Effector memory CD8-positive, alpha-beta T cell (primary cell): ENCODE results near the gene SMC3.

ENCODE experiments used
- ATAC-seq: fragments of 150-1000 bp; cut with Tn5 transposase; replicated peaks from 2 replicates; pipeline ENCODE4 v1.10.0; 2021; ENCODE audit warnings: mild to moderate bottlenecking, moderate library complexity
- DNase-seq, 3 experiments: peaks; one replicate each; pipeline ENCODE4 v3.0.0; 2021
- H3K27ac Mint-ChIP-seq, 2 donors: one replicate each; pipeline ENCODE4 v1.8.0; 2022; ENCODE audit warnings: mild to moderate bottlenecking in 2 of 2, mixed read lengths in 2 of 2, moderate library complexity in 2 of 2
- H3K27me3 Mint-ChIP-seq, 2 donors: one replicate each; pipeline ENCODE4 v1.8.0; 2022; ENCODE audit warnings: mixed read lengths in 2 of 2
- H3K36me3 Mint-ChIP-seq: one replicate; pipeline ENCODE4 v1.8.0; 2022; ENCODE audit warnings: mild to moderate bottlenecking, moderate library complexity, mixed read lengths; ENCODE audit not compliant: insufficient read depth
- H3K4me1 Mint-ChIP-seq, 2 donors: one replicate each; pipeline ENCODE4 v1.8.0; 2022; ENCODE audit warnings: low read depth in 2 of 2, mixed read lengths in 2 of 2
- H3K4me3 Mint-ChIP-seq, 2 donors: one replicate each; pipeline ENCODE4 v1.8.0; 2022; ENCODE audit warnings: mild to moderate bottlenecking in 2 of 2, mixed read lengths in 2 of 2, moderate library complexity in 2 of 2
- H3K9me3 Mint-ChIP-seq, 2 donors: one replicate each; pipeline ENCODE4 v1.8.0; 2022; ENCODE audit warnings: mixed read lengths in 2 of 2

The SMC3 gene

GRCh38 chr10:110643035-110643652, 75.6 kb downstream of the SMC3 start:
- no peaks in the 10 kb centered on the region for H3K36me3 Mint-ChIP-seq
- ATAC-seq (no peak), DNase-seq (no peak)
- peak overlapping the region; percentile 68 to 85 for H3K4me3 Mint-ChIP-seq
- peaks cover 34 to 53% of the 10 kb centered on the region in 2 donors for H3K27me3 Mint-ChIP-seq
- no peak overlapping the region for H3K27ac Mint-ChIP-seq
- H3K4me1 Mint-ChIP-seq: peaks cover 12 to 14% of the 10 kb centered on the region in 2 donors
- H3K9me3 Mint-ChIP-seq: no peaks in the 10 kb centered on the region

DNA sequence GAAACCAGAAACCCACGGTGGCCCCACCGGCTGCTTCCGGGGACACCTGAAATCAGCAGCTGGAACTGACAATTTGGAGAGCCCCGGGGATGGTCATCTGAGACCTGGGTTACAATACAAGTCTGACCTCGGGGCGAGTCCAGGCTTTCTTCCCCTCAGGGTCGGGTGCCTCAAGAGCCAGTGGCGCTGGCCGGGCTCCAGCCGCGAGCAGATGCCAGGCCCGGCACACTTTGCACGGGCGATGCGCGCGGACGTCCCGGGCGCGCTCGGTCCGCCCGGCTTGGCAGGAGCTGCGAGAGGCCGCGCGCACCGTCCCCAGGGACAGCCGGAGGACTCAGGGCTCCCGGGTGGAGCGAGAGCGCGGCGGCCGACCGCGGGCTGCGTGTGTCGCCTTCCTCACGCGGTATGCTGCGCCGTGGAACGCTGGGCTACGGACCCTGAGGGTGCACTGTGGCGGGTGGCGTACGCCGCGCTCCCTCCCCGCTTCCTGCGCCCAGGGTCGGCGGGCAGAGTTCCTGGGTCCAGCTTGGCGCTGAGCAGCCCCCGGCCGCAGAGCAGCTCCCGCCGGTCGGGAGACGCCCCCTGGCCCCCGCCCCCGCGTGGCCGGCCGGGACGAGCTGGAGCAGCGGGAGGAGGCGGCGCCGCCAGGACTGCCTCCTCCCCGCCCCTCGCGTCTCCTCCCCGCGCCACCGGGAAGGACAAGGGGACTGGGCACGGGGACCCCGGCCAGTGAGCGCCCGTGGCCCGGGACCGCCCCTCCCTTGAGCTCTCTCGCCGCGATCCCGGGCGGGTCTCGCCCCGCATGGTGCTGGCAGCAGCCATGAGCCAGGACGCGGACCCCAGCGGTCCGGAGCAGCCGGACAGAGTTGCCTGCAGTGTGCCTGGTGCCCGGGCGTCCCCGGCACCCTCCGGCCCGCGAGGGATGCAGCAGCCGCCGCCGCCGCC, 76.4 kb downstream of the SMC3 start, which contains the start of gene RBM20:
Gene RBM20 (plus strand): TSS at position 684 of the 945 bp plus-strand sequence. CDS start 119 bp downstream, at position 803.
- peak; percentile 54 for ATAC-seq
- peak within 1 kb of the TSS; percentile 68 to 85 for H3K4me3 Mint-ChIP-seq
- DNase-seq: peak in 1 of 3 experiments; percentile 4
- H3K27me3 Mint-ChIP-seq: peaks cover 40 to 58% of the 10 kb centered on the region in 2 donors
- H3K4me1 Mint-ChIP-seq: peaks cover 12 to 14% of the 10 kb centered on the region in 2 donors
- no peak within 1 kb of the TSS for H3K27ac Mint-ChIP-seq
- no peaks in the 10 kb centered on the region for H3K36me3 Mint-ChIP-seq
- no peaks in the 10 kb centered on the region for H3K9me3 Mint-ChIP-seq

- H3K27me3 Mint-ChIP-seq: peaks cover 49 to 67% of the 10 kb centered on the region in 2 donors
- DNase-seq: no peak
- H3K4me1 Mint-ChIP-seq: peaks cover 12 to 14% of the 10 kb centered on the region in 2 donors
- H3K4me3 Mint-ChIP-seq: peak overlapping the region; percentile 57 to 63
- no peaks in the 10 kb centered on the region for H3K36me3 Mint-ChIP-seq
- no peaks in the 10 kb centered on the region for H3K9me3 Mint-ChIP-seq
- no peak for ATAC-seq
- no peak overlapping the region for H3K27ac Mint-ChIP-seq
Measured at GRCh38 chr10:110644598-110645462, 77.3 kb downstream of the SMC3 start.

DNA sequence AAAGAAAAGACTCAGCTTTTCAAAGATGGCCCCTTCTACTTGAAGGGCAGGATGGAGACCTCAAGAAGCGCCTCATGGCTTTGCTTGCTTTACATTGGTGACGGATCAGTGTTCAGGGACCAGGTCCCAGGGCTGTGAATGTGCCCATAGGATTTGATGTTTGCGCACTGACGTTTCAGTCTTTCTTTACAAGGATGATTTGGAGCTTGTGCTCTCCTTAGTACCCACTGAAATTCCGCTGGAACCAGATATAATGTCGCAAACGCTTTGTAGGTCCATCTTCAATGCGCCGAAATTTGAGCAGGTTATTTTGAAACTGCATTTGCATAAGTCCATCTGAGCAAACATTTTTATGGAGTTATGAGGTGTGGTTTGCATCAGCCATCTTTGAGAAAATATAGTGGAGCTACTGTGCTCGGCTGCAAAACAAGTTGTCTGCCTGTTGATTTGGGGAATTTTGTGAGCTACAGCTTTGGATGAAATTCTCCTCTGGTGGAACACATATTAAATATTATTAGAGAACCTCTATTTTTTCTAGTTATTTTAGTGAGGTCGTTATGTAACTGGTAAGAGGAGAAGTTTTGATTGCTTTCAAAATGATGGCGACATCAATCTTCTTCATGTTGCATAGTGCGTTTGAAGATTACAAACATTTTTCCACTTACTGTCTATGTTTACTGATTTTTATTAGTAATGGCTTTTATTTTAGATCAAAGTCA, 79.1 kb downstream of the SMC3 start:
- Mint-ChIP-seq H3K27ac (no peak overlapping the region), H3K27me3 (peaks cover 59 to 76% of the 10 kb centered on the region in 2 donors), H3K9me3 (no peaks in the 10 kb centered on the region), H3K4me3 (no peak overlapping the region), H3K4me1 (peaks cover 4 to 6% of the 10 kb centered on the region in 2 donors), H3K36me3 (no peaks in the 10 kb centered on the region)
- DNase-seq: no peak
- no peak for ATAC-seq

DNA sequence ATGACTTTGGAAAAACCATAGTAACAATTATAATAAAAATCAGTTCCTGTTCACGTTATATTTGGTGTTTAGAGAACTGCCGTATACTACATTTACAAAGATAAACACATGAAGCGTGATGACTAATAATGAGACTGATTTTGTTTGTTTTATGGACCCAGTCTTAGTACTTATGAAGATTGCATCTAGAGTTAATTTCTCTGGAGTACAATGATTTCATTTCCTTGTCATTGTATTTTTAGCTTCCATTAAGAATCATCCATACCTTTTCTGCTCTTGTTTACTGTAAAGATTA, 79.6 kb downstream of the SMC3 start:
- Mint-ChIP-seq H3K36me3 (no peaks in the 10 kb centered on the region), H3K4me1 (peaks cover 3 to 5% of the 10 kb centered on the region in 2 donors), H3K27ac (no peak overlapping the region), H3K27me3 (peaks cover 57 to 71% of the 10 kb centered on the region in 2 donors), H3K4me3 (no peak overlapping the region), H3K9me3 (no peaks in the 10 kb centered on the region)
- ATAC-seq: no peak
- DNase-seq: no peak

GRCh38 chr10:110648692-110649346, 81.3 kb downstream of the SMC3 start:
- no peak overlapping the region for H3K4me3 Mint-ChIP-seq

GRCh38 chr10:110649347-110650264, 82.1 kb downstream of the SMC3 start:
- no peak for DNase-seq
- H3K4me1 Mint-ChIP-seq: no peaks in the 10 kb centered on the region
- no peak overlapping the region for H3K27ac Mint-ChIP-seq
- H3K36me3 Mint-ChIP-seq: no peaks in the 10 kb centered on the region
- H3K9me3 Mint-ChIP-seq: no peaks in the 10 kb centered on the region
- no peak overlapping the region for H3K4me3 Mint-ChIP-seq
- H3K27me3 Mint-ChIP-seq: peaks cover 51 to 70% of the 10 kb centered on the region in 2 donors
- no peak for ATAC-seq

More at GRCh38 chr10:110648692-110649346, 81.3 kb downstream of the SMC3 start:
- Mint-ChIP-seq H3K36me3 (no peaks in the 10 kb centered on the region), H3K9me3 (no peaks in the 10 kb centered on the region), H3K27me3 (peaks cover 53 to 70% of the 10 kb centered on the region in 2 donors), H3K27ac (no peak overlapping the region), H3K4me1 (no peaks in the 10 kb centered on the region)
- ATAC-seq (no peak), DNase-seq (no peak)

DNA sequence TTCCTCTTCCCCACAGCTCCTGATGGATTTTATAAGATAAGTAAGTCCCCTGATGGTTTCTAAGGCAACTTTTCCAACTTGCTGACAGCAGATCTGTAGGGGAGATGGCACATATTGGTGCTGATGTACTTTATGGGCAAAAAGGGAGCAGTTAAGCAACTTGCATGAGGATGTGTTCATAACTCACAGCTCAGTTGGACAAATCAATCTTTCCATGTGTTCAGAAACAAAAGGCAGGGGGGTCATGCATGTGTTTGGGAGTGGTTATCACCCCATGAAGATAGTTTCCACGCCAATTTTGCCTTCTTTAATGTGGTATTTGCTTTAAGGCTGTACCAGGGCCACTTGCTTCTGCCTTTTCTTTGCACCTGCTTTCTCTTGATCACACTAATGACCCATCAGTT, 82.8 kb downstream of the SMC3 start:
- ATAC-seq (no peak), DNase-seq (no peak)
- Mint-ChIP-seq H3K4me1 (no peaks in the 10 kb centered on the region), H3K9me3 (no peaks in the 10 kb centered on the region), H3K27me3 (peaks cover 47 to 65% of the 10 kb centered on the region in 2 donors), H3K27ac (no peak overlapping the region), H3K36me3 (no peaks in the 10 kb centered on the region), H3K4me3 (no peak overlapping the region)

DNA sequence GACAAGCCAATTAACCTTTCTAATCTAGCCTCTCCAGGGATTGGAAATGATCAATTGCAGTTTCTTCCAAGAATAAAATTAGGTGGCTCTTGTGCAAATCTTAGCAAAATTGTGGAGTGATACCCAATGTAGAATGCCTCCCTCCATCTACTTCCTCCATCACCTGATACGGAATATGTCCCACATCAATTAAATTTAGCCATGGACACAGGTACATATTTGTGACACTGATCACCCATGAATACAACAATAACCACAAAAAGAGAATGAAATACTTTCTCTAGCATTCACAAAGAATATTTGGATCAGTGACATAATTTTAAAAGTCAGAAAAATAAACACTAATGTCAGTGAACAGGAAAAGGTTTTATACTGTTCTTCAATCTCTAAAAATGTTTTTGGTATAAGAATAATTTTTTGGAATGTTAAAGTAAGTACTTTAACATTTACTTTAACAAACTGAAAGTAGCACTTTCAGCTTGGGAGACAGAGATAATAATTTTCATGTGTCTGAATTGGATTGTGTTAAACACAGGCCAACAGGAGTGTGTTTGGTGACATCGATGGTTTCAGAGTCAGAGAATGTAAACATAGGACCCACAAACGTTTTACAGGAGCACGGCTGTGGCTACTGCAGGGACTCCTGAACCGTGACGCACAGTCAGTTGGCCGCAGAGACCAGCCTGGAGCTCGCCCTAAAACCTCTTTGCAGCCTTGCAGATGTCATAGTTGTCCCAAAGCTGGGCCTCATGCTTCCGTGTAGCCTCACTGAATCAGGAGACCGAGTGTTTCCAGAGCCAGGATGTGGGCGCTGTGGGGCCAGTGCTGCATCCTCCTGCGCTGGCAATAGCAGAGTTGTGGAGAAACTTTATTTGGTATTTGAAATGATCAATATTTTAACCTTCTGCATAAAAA, 83.8 kb downstream of the SMC3 start:
- peaks cover 51 to 64% of the 10 kb centered on the region in 2 donors for H3K27me3 Mint-ChIP-seq
- peak in 1 of 3 experiments; percentile 6 for DNase-seq
- H3K4me3 Mint-ChIP-seq: no peak overlapping the region

GRCh38 chr10:110652475-110653118, 85.1 kb downstream of the SMC3 start:
- DNase-seq: no peak
- H3K4me1 Mint-ChIP-seq: no peaks in the 10 kb centered on the region
- H3K36me3 Mint-ChIP-seq: no peaks in the 10 kb centered on the region
- no peak overlapping the region for H3K27ac Mint-ChIP-seq
- peaks cover 55 to 64% of the 10 kb centered on the region in 2 donors for H3K27me3 Mint-ChIP-seq
- no peak overlapping the region for H3K4me3 Mint-ChIP-seq
- H3K9me3 Mint-ChIP-seq: no peaks in the 10 kb centered on the region
- no peak for ATAC-seq

More for the DNA sequence above, 83.8 kb downstream of the SMC3 start:
- no peaks in the 10 kb centered on the region for H3K4me1 Mint-ChIP-seq
- peak; percentile 58 for ATAC-seq
- H3K36me3 Mint-ChIP-seq: no peaks in the 10 kb centered on the region
- no peaks in the 10 kb centered on the region for H3K9me3 Mint-ChIP-seq
- no peak overlapping the region for H3K27ac Mint-ChIP-seq
